Spinal cord (tissue), 10 donors: Measurements from ENCODE around the gene COG5. TPM values are rescaled to one million over a fixed set of nuclear protein-coding genes. Genes with fewer than 3 reads are reported as not detected.
"Not testable (repeated sequence)": the region's sequence is repeated elsewhere in the genome, so short reads cannot be mapped to it uniquely, and the experiment has no call there.

ENCODE experiments used
- DNase-seq, 6 donors: peaks; one replicate each; pipeline versions ENCODE4 v3.0.0 to v3.0.0-alpha.2; 2013 to 2015; ENCODE audit warnings: low spot score in 6 of 6, low read depth in 4 of 6
- H3K27ac ChIP-seq: one replicate; pipeline ENCODE4 v1.5.1; 2013; ENCODE audit warnings: low read depth, low read length, control low read depth
- H3K27me3 ChIP-seq: one replicate; pipeline ENCODE4 v1.6.1; 2013; ENCODE audit warnings: low read length; ENCODE audit not compliant: control insufficient read depth, insufficient read depth
- H3K36me3 ChIP-seq: one replicate; pipeline ENCODE4 v1.6.1; 2013; ENCODE audit warnings: low read length; ENCODE audit not compliant: control insufficient read depth, insufficient read depth
- H3K4me1 ChIP-seq: one replicate; pipeline ENCODE4 v1.6.1; 2013; ENCODE audit warnings: low read length; ENCODE audit not compliant: control insufficient read depth, insufficient read depth
- H3K4me3 ChIP-seq: one replicate; pipeline ENCODE4 v1.5.1; 2013; ENCODE audit warnings: low read depth, low read length, control low read depth
- H3K9me3 ChIP-seq: one replicate; pipeline ENCODE4 v1.6.1; 2013; ENCODE audit warnings: low read length; ENCODE audit not compliant: control insufficient read depth, insufficient read depth
- WGBS: methylation state at CpG from one replicate; pipeline ENCODE4 v1.1.5; 2013; ENCODE audit warnings: missing lambda C conversion rate; ENCODE audit not compliant: insufficient coverage; 5-methylcytosine and 5-hydroxymethylcytosine counted together
- polyA plus RNA-seq, 2 donors: library from polyadenylated mRNA; unstranded; fragments of 120-200 nt; gene quantifications; one replicate each; pipeline ENCODE4 v1.2.1, GENCODE V29; 2013; ENCODE audit not compliant: insufficient read length in 2 of 2
- total RNA-seq, 2 donors: library from RNA; depleted of rRNA in 1 of 2; stranded (reverse); fragments of 120-200 nt in 1 of 2; fragments of >200 nt in 1 of 2; gene quantifications; one replicate each; pipeline versions ENCODE4 v1.2.3 to v1.2.4, GENCODE V29; 2013 to 2014
- donor health status: healthy.

COG5 gene
- total and polyA plus RNA-seq, 4 donors = 18.9 to 48.2 (median 31.5) TPM

DNA sequence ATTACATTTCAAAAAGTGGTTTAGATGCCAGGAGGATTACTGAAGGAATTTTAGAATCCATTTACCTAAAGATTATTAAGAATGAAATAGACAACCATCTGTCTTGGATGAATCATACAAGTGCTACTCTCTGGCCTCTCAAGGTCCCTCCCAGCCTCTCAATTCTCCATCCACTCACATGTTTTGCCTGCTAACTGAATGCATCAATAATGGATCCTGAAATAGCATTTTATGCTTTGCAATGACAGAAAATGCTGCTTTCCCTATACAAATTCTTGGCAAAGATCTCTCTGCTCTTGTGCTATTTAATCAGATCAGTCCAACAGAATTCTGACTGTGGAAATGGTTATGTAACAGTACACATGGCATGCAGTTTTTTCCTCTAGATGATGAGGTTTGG lies 326.9 kb downstream of the COG5 start:
- Histone ChIP-seq H3K27ac (no peak overlapping the region), H3K4me1 (no peaks in the 10 kb centered on the region)
- peak in 2 of 6 donors; percentile 44 to 68 for DNase-seq

DNA sequence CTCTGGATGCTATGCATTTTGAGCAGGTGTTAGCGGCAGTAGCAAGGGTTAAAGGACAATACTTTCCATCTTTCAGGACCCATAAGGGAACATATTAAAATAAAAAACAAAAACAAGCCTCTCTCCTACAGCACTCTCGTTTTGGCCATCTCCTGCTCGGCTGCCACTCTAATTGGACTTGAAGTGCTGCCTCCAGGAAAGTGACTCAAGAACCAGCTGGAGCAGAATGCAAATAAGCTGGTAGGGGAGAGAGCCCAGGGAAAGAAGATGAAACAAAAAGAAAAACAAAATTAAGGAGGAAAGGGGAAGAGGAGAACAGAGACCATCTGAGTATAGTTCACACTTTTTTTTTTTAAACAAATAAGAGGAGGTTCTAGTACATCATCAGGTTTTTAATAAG lies 329.3 kb downstream of the COG5 start:
- Histone ChIP-seq H3K4me3 (no peak overlapping the region), H3K27ac (no peak overlapping the region), H3K36me3 (no peaks in the 10 kb centered on the region), H3K27me3 (no peaks in the 10 kb centered on the region), H3K9me3 (no peaks in the 10 kb centered on the region), H3K4me1 (no peaks in the 10 kb centered on the region)
- no CpG with 5 or more reads among the region's 3 CpGs for WGBS
- peak in 1 of 6 donors; percentile 76 for DNase-seq

More for the DNA sequence above, 326.9 kb downstream of the COG5 start:
- H3K9me3 ChIP-seq = no peaks in the 10 kb centered on the region
- no peaks in the 10 kb centered on the region for H3K36me3 ChIP-seq
- no peak overlapping the region for H3K4me3 ChIP-seq
- H3K27me3 ChIP-seq = no peaks in the 10 kb centered on the region

DNA sequence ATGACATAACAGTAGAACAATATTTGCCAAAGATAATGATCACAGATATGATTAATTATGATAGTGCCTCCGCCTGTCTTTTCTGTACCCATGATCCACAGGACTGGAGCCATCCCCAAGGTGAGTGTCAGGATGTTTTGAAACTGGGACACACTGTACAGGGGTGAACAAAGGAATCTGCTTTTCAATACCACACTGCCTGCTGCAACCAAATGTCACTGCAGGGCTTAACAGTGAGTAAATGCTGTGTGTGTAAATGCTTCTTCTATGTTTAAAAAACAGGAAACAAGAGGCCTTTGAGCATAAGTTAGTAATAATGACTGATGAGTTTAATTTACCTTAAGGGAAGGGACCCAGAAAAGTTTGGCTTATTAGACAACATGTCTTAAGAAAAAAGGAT lies 329.7 kb downstream of the COG5 start:
- Histone ChIP-seq H3K4me3 (no peak overlapping the region), H3K27ac (no peak overlapping the region), H3K9me3 (no peaks in the 10 kb centered on the region), H3K36me3 (no peaks in the 10 kb centered on the region), H3K4me1 (no peaks in the 10 kb centered on the region), H3K27me3 (no peaks in the 10 kb centered on the region)
- WGBS = no CpG with 5 or more reads among the region's 1 CpG
- no peak for DNase-seq

DNA sequence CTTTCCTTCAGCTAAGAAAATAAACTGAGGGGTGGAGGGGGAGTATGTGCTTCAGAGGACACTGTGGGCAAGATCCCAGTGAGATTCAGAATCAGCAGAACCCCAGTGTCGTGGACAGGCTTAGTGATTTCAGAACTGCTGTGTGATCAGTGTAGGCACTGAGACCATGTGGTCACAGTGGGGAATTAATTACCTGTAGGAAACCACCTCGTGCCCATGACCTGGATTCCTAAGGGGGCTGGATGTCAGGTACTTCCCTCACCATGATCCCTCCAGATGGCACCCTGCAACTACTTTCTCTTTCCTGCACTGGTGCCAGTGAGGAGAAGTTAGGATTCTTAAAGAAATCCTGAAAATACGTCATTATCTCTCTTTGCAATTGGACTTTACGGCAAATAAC lies 330.5 kb downstream of the COG5 start:
- Histone ChIP-seq H3K9me3 (no peaks in the 10 kb centered on the region), H3K36me3 (no peaks in the 10 kb centered on the region), H3K4me1 (no peaks in the 10 kb centered on the region), H3K27ac (no peak overlapping the region), H3K4me3 (no peak overlapping the region), H3K27me3 (no peaks in the 10 kb centered on the region)
- WGBS = 70% methylated on average over 2 of the region's 4 CpGs
- no peak for DNase-seq

DNA sequence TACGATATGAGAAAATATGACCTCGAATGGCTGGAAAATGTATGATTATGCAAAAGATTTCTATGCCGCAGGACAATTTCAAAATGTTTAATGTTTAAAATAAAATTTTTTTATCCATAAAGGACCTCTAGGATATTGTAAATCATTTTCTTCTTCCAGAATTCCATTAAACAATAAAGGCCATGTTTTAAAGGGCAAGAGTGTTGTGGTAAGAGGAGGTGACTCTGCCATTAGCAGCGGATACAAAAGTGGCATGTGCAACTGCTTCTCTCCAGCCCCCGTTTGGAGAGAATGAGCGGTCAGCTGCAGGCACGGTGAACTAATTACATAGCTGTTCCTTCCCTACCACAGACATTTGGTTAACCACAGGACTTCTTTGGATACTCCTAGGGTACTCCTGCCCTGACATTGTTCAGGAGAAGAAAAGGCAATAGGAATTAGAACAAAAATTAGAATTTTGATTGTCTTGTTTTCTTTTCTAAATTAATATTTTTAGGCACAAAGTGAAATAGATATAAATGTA lies 331.1 kb downstream of the COG5 start:
- no peak for DNase-seq
- WGBS = no CpG with 5 or more reads among the region's 7 CpGs

DNA sequence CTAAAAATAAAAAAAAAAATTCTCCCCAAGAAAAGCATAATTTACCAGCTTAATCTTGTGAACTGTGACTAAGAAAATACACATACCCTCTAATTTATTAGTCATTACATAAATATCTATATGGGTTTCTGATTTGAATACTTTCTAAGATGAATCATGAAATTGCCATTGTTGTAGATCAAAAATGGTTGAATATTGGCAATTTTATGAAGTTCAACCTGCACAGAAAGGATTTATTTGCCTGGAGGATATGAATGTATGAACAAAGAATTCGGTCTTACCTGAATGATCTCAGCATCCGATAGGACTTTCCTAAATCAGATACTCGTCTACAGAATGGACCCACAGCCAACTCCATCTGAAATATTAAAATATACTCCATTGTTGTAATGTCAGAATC lies 333.4 kb downstream of the COG5 start:
- no CpG with 5 or more reads among the region's 3 CpGs for WGBS
- no peaks in the 10 kb centered on the region for H3K9me3 ChIP-seq
- no peak for DNase-seq
- no peak overlapping the region for H3K4me3 ChIP-seq
- no peaks in the 10 kb centered on the region for H3K27me3 ChIP-seq
- no peaks in the 10 kb centered on the region for H3K36me3 ChIP-seq
- no peaks in the 10 kb centered on the region for H3K4me1 ChIP-seq
- no peak overlapping the region for H3K27ac ChIP-seq

More for the DNA sequence above, 331.1 kb downstream of the COG5 start:
- H3K27ac ChIP-seq = no peak overlapping the region
- no peak overlapping the region for H3K4me3 ChIP-seq
- no peaks in the 10 kb centered on the region for H3K4me1 ChIP-seq
- H3K9me3 ChIP-seq = no peaks in the 10 kb centered on the region
- no peaks in the 10 kb centered on the region for H3K27me3 ChIP-seq
- no peaks in the 10 kb centered on the region for H3K36me3 ChIP-seq

DNA sequence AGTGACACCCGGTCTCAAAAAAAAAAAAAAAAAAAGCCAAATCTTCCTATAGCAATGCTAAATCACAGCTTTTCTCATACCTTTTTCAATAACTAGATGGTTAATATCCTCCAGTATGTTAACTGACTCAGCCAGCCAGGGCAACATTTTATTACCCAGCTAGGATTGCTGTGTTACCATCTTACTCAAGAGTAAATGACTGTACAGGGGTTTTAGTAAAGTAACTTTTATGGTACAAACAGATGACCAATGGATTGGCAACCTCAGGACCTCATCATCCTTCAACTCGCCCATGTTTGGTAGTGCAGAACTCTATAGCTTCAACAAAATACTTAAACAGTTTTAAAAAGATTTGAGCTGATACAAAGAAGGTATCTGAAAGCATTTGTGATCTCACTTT lies 335.4 kb downstream of the COG5 start:
- 100% methylated on average over 1 of the region's 2 CpGs for WGBS

DNA sequence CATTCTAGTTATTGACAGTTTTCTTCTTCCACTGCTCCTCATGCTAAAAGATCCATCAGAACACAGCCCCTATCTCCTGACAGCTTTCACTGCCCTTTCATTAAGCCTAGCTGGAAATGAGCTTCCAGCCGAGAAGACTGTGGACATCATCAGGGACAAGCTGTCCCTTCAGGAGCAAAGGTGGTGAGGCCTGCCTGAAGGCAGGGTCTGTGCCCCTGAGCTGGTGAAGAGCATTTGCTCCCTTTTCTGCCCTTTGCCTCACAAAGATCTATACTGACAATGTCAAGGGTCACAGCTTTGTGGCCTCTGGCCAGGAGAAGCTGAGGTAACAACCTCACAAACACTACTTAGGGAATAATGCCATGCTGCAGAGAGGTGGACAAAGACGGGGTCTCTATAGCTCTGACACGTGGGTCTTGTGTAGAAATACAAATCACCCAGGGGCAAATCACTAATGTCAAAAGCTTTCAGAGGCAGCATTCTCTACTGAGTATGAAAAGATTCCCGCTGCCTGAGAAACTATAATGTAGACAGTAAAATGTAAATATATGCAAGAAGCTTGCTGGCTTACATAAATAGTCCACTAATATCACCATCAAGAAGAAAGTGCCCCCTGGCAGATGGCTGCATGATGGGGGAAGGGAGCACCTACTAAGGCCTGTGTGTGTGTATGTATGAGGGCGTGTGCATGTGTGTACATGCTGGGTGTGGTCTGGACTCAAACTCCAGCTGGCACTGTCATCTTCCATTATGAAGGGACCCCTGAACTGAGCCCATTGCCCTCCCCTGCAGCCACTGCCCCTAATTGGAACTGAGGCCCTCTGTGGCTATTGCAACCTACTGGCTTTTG lies 339.1 kb downstream of the COG5 start:
- WGBS = 50% methylated on average over 1 of the region's 5 CpGs

More for the DNA sequence above, 335.4 kb downstream of the COG5 start:
- DNase-seq = no peak
- Histone ChIP-seq H3K4me1 (peaks cover 4% of the 10 kb centered on the region), H3K27me3 (no peaks in the 10 kb centered on the region), H3K4me3 (no peak overlapping the region), H3K9me3 (no peaks in the 10 kb centered on the region), H3K27ac (no peak overlapping the region), H3K36me3 (no peaks in the 10 kb centered on the region)

DNA sequence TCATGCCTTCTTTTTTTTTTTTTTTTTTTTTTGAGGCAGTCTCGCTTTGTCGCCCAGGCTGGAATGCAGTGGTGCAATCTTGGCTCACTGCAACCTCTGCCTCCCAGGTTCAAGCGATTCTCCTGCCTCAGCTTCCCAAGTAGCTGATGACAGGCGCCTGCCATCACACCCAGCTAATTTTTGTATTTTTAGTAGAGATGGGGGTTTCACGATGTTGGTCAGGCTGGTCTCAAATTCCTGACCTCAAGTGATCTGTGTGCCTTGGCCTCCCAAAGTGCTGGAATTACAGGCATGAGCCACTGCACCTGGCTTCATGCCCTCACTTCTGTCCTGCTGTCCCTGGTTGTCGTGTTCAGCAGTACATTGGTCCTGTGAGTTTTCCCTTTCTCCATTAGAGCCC lies 342.9 kb downstream of the COG5 start:
- H3K4me3 ChIP-seq, H3K36me3 ChIP-seq, H3K27ac ChIP-seq, H3K4me1 ChIP-seq, H3K9me3 ChIP-seq, DNase-seq, H3K27me3 ChIP-seq: not testable (repeated sequence)
- WGBS = 100% methylated on average over 3 of the region's 6 CpGs

More for the DNA sequence above, 339.1 kb downstream of the COG5 start:
- peaks cover 4% of the 10 kb centered on the region for H3K4me1 ChIP-seq
- no peaks in the 10 kb centered on the region for H3K36me3 ChIP-seq
- peak in 1 of 6 donors; percentile 42 for DNase-seq
- no peak overlapping the region for H3K27ac ChIP-seq
- H3K27me3 ChIP-seq = no peaks in the 10 kb centered on the region
- H3K9me3 ChIP-seq = no peaks in the 10 kb centered on the region
- H3K4me3 ChIP-seq = no peak overlapping the region

DNA sequence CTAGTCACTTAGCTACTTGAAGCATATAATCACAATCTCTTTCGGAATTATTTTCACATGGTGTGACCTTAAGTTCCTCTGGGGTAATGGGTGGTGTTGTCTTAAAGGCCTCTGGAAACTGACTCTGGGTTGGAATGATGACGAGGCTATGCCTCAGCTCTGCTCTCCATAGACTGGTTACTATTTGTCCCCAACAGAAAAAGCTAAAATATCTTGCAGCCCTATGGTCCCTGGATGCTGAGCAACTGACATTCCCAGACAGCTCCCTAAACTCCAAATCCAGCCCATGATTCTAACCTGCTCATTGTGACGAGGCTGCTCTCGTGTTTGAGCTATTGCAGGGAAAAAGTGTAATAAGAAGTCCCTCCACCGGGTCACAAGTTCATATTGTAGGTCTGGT lies 343.4 kb downstream of the COG5 start:
- no peak overlapping the region for H3K4me3 ChIP-seq
- H3K9me3 ChIP-seq = no peaks in the 10 kb centered on the region
- peaks cover 4% of the 10 kb centered on the region for H3K4me1 ChIP-seq
- no peaks in the 10 kb centered on the region for H3K36me3 ChIP-seq
- no peak for DNase-seq
- H3K27ac ChIP-seq = no peak overlapping the region
- 96% methylated on average over 4 of the region's 5 CpGs for WGBS
- H3K27me3 ChIP-seq = no peaks in the 10 kb centered on the region
